A549 (cell line): ENCODE measurements around the gene RAB39B. TPM values are rescaled to one million over a fixed set of nuclear protein-coding genes. Genes with fewer than 3 reads are reported as not detected.

Experiments used
- ATAC-seq, 2 experiments: fragments of 200-7000 bp in 1 of 2; fragments of >200 bp in 1 of 2; cut with Nextera tagmentation in 1 of 2; cut with Tn5 transposase in 1 of 2; 3 replicates each; pipeline versions ENCODE4 v1.8.0 to v1.9.1; 2018 to 2020; ENCODE audit warnings: mild to moderate bottlenecking in 1 of 2, moderate library complexity in 1 of 2
- CTCF ChIA-PET: fragments of 300-600 bp; sonication (Branson Sonifier 250); formaldehyde crosslinking; extraction: SDS; loops from one replicate; lab custom pipeline; 2021; ENCODE audit warnings: antibody characterized with exemption, inconsistent platforms; lab: Yijun Ruan, JAX
- POLR2A ChIA-PET: fragments of 350-600 bp; formaldehyde crosslinking; extraction: SDS; loops from one replicate; lab custom pipeline; 2021; ENCODE audit warnings: antibody characterized with exemption, inconsistent platforms; lab: Yijun Ruan, JAX
- DNase-seq, 2 experiments: peaks; one replicate each; pipeline versions ENCODE4 v3.0.0 to v3.0.0-alpha.2; 2011 to 2016; ENCODE audit warnings: low read depth in 1 of 2, low spot score in 1 of 2
- FAIRE-seq: peaks from 2 replicates; lab custom pipeline; 2011; peaks lifted over from hg19 to GRCh38; lab: Jason Lieb, UNC
- H3K27ac ChIP-seq, 2 experiments: fragments of >200 bp; sonication (Bioruptor Twin); formaldehyde crosslinking; 3 replicates each; pipeline ENCODE4 v1.5.1; 2016 to 2017
- H3K4me1 ChIP-seq: fragments of >200 bp; sonication (Bioruptor Twin); formaldehyde crosslinking; 3 replicates; pipeline ENCODE4 v1.6.1; 2016
- H3K4me2 ChIP-seq: fragments of >200 bp; sonication (Bioruptor Twin); formaldehyde crosslinking; 3 replicates; pipeline ENCODE4 v1.6.1; 2016
- H3K4me3 ChIP-seq: fragments of >200 bp; sonication (Bioruptor Twin); formaldehyde crosslinking; 3 replicates; pipeline ENCODE4 v1.5.1; 2016
- H3K9me3 ChIP-seq: fragments of >200 bp; sonication (Bioruptor Twin); formaldehyde crosslinking; 3 replicates; pipeline ENCODE4 v1.6.1; 2016
- ATOH8 ChIP-seq: fragments of 250-450 bp; sonication (Bioruptor Pico); IDR thresholded peaks from 2 replicates; pipeline ENCODE4 v1.5.0; 2020; ENCODE audit warnings: low read depth, mild to moderate bottlenecking, moderate library complexity
- BHLHE40 ChIP-seq: IDR thresholded peaks from 2 replicates; pipeline ENCODE4 v1.6.1; 2012; ENCODE audit warnings: low read depth, low read length, inconsistent platforms
- CBX2 ChIP-seq: fragments of 200-600 bp; sonication (generic); IDR thresholded peaks from 2 replicates; pipeline ENCODE4 v1.6.1; 2016; ENCODE audit warnings: low read depth, mild to moderate bottlenecking, borderline replicate concordance
- CEBPB ChIP-seq, 2 experiments: fragments of >200 bp in 1 of 2; sonication (Bioruptor Twin) in 1 of 2; formaldehyde crosslinking in 1 of 2; IDR thresholded peaks; 2 replicates each; pipeline ENCODE4 v1.6.1; 2012 to 2016
- CHD4 ChIP-seq: fragments of 200-600 bp; sonication (generic); IDR thresholded peaks from 2 replicates; pipeline ENCODE4 v1.6.1; 2016; ENCODE audit warnings: antibody characterized with exemption, mild to moderate bottlenecking, borderline replicate concordance
- E2F6 ChIP-seq: IDR thresholded peaks from 2 replicates; pipeline ENCODE4 v1.6.1; 2012; ENCODE audit warnings: low read depth, borderline replicate concordance
- EHF ChIP-seq: fragments of 250-450 bp; sonication (Bioruptor Pico); IDR thresholded peaks from 2 replicates; pipeline ENCODE4 v1.5.0; 2020; ENCODE audit warnings: mild to moderate bottlenecking
- EHMT2 ChIP-seq: fragments of 200-600 bp; sonication (generic); IDR thresholded peaks from 2 replicates; pipeline ENCODE4 v1.6.1; 2016; ENCODE audit warnings: antibody characterized with exemption, low read depth, mild to moderate bottlenecking, moderate library complexity
- ELK1 ChIP-seq: fragments of 150-350 bp; IDR thresholded peaks from 2 replicates; pipeline ENCODE4 v1.6.1; 2014; ENCODE audit warnings: low read depth, mild to moderate bottlenecking, low read length
- ESRRA ChIP-seq: fragments of 150-350 bp; IDR thresholded peaks from 2 replicates; pipeline ENCODE4 v1.6.1; 2014; ENCODE audit warnings: mild to moderate bottlenecking, low read length, borderline replicate concordance
- FOSB ChIP-seq: fragments of 250-450 bp; sonication (Bioruptor Pico); IDR thresholded peaks from 2 replicates; pipeline ENCODE4 v1.5.0; 2020; ENCODE audit warnings: mild to moderate bottlenecking, moderate library complexity
- FOSL2 ChIP-seq, 2 experiments: fragments of 450-650 bp in 1 of 2; fragments of >200 bp in 1 of 2; sonication (Bioruptor Twin) in 1 of 2; formaldehyde crosslinking; IDR thresholded peaks; 2 replicates each; pipeline versions ENCODE4 v1.5.0 to v1.6.1; 2016 to 2020; ENCODE audit warnings: mild to moderate bottlenecking in 1 of 2, moderate library complexity in 1 of 2
- HDAC2 ChIP-seq: fragments of 200-600 bp; sonication (generic); IDR thresholded peaks from 2 replicates; pipeline ENCODE4 v1.6.1; 2016
- HEYL ChIP-seq: fragments of 250-450 bp; sonication (Bioruptor Pico); IDR thresholded peaks from 2 replicates; pipeline ENCODE4 v1.8.0; 2021; ENCODE audit warnings: mild to moderate bottlenecking, moderate library complexity
- HOXA7 ChIP-seq: fragments of 250-450 bp; sonication (Bioruptor Pico); IDR thresholded peaks from 2 replicates; pipeline ENCODE4 v1.5.0; 2020; ENCODE audit warnings: mild to moderate bottlenecking, moderate library complexity
- HOXB5 ChIP-seq: fragments of 250-450 bp; sonication (Bioruptor Pico); IDR thresholded peaks from 2 replicates; pipeline ENCODE4 v1.5.0; 2020; ENCODE audit warnings: mild to moderate bottlenecking, moderate library complexity
- JUN ChIP-seq, 2 experiments: fragments of >200 bp; sonication (Bioruptor Twin); formaldehyde crosslinking; IDR thresholded peaks; 2 replicates in 1 of 2; 3 replicates in 1 of 2; pipeline ENCODE4 v1.6.1; 2016 to 2017
- JUNB ChIP-seq: fragments of >200 bp; sonication (Bioruptor Twin); formaldehyde crosslinking; IDR thresholded peaks from 2 replicates; pipeline ENCODE4 v1.6.1; 2016
- KDM1A ChIP-seq: fragments of 200-600 bp; sonication (generic); IDR thresholded peaks from 2 replicates; pipeline ENCODE4 v1.6.1; 2016; ENCODE audit warnings: low read depth, mild to moderate bottlenecking
- KDM5A ChIP-seq: fragments of 200-600 bp; sonication (generic); IDR thresholded peaks from 2 replicates; pipeline ENCODE4 v1.6.1; 2016; ENCODE audit warnings: antibody characterized with exemption, mild to moderate bottlenecking
- MAZ ChIP-seq: fragments of 150-350 bp; IDR thresholded peaks from 2 replicates; pipeline ENCODE4 v1.6.1; 2014; ENCODE audit warnings: antibody characterized with exemption, low read depth, low read length, borderline replicate concordance
- NR3C1 ChIP-seq: fragments of >200 bp; sonication (Bioruptor Twin); formaldehyde crosslinking; IDR thresholded peaks from 3 replicates; pipeline ENCODE4 v1.6.1; 2017
- PHF8 ChIP-seq: fragments of 200-600 bp; sonication (generic); IDR thresholded peaks from 2 replicates; pipeline ENCODE4 v1.6.1; 2016; ENCODE audit warnings: low read depth, mild to moderate bottlenecking, antibody characterized with exemption, moderate library complexity, borderline replicate concordance
- POLR2A ChIP-seq: IDR thresholded peaks from 2 replicates; pipeline ENCODE4 v1.6.1; 2012; ENCODE audit warnings: mild to moderate bottlenecking, low read length
- RAD21 ChIP-seq, 2 experiments: fragments of >200 bp in 1 of 2; sonication (Bioruptor Twin) in 1 of 2; formaldehyde crosslinking in 1 of 2; IDR thresholded peaks in 1 of 2; conservative IDR thresholded peaks in 1 of 2; 2 replicates in 1 of 2; 3 replicates in 1 of 2; pipeline ENCODE4 v1.6.1; 2012 to 2018; ENCODE audit warnings: inconsistent platforms in 1 of 2
- RCOR1 ChIP-seq: fragments of 150-350 bp; IDR thresholded peaks from 2 replicates; pipeline ENCODE4 v1.6.1; 2014; ENCODE audit warnings: antibody characterized with exemption, low read length, low read depth
- SMC3 ChIP-seq: fragments of >200 bp; sonication (Bioruptor Twin); formaldehyde crosslinking; IDR thresholded peaks from 3 replicates; pipeline ENCODE4 v1.6.1; 2018; ENCODE audit warnings: inconsistent platforms
- ZC3H11A ChIP-seq: fragments of 450-650 bp; IDR thresholded peaks from 2 replicates; pipeline ENCODE4 v1.6.1; 2014; ENCODE audit warnings: antibody characterized with exemption, mild to moderate bottlenecking
- ZFP36 ChIP-seq: fragments of 450-650 bp; IDR thresholded peaks from 2 replicates; pipeline ENCODE4 v1.6.1; 2014; ENCODE audit warnings: borderline replicate concordance; ENCODE audit not compliant: partially characterized antibody
- WGBS: methylation state at CpG from one replicate; pipeline ENCODE4 v1.1.6; 2017; ENCODE audit errors: missing lambda C conversion rate; 5-methylcytosine and 5-hydroxymethylcytosine counted together
- polyA minus RNA-seq: library from RNA; depleted of rRNA, polyadenylated mRNA; stranded (reverse); fragments of >200 nt; gene quantifications from 2 replicates; pipeline ENCODE4 v1.2.3, GENCODE V29; 2011; rRNA and poly(A)+ RNA removed
- polyA plus RNA-seq, 4 experiments: library from polyadenylated mRNA; depleted of rRNA in 3 of 4; stranded (reverse); fragments of >200 nt; fragmentation: RNase III in 1 of 4; extraction: RNeasy Plus Mini Kit Qiagen cat#74134 plus additional on column Dnase treatment in 1 of 4; gene quantifications; 2 replicates in 3 of 4; 3 replicates in 1 of 4; pipeline ENCODE4 v1.2.3, GENCODE V29; 2011 to 2017
- TF ChIP-seq, protein P1 (sequence below): fragments of >200 bp; sonication (Bioruptor Twin); formaldehyde crosslinking; IDR thresholded peaks from 3 replicates; pipeline ENCODE4 v1.6.1; 2016
- TF ChIP-seq, protein P2 (sequence below): fragments of >200 bp; sonication (Bioruptor Twin); formaldehyde crosslinking; IDR thresholded peaks from 3 replicates; pipeline ENCODE4 v1.5.1; 2016

The RAB39B gene
- 4.1 and 4.4 TPM in 2 replicates for polyA plus RNA-seq (2011; rRNA removed)
- 0.33 and 0.41 TPM in 2 replicates for polyA plus RNA-seq (2012; cell fraction: cytosol; rRNA removed)
- polyA plus RNA-seq (2012; cell fraction: nucleus; rRNA removed), result 0.16 and 0.18 TPM in 2 replicates
- polyA plus RNA-seq (2017; fragmentation: RNase III; extraction: RNeasy Plus Mini Kit Qiagen cat#74134 plus additional on column Dnase treatment), result 0.57 to 0.71 TPM (median 0.59 TPM) in 3 replicates
- 1.8 and 1.9 TPM in 2 replicates for polyA minus RNA-seq

DNA sequence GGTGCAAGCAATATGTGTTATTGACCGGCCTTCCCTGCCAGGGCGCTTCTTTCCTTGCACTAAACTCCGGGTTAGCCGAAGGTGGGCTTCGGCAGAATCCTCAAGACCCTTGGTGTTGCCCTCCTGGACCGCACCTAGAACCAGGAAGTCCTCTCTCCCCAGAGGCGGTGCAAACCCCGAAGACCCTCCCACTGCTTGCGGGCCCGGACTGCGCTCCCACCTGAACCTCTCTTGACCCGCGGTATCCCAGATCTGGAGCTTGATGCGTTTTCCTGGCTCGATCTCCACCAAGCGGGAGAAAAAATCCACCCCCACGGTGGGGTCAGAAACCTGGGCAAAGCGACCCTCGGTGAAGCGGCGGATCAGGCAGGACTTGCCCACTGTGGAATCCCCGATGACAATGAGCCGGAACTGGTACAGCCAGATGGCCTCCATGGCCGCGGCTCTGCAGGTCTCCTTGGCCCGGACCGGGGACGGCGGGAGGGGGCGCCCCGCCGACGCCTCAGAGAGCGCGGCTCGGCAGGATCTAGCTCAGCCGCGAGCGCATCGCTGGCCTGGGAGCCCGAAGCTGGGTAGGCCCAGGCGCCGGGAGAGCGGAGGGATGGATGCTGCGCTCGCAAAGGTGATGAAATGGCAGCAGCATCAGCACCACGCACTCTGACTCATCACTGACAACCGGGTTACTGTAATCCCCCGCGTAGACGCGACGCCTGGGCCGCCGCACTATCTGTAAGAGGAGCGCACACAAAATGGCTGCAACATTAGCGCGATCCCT is at the start of gene RAB39B:
RAB39B (minus strand) TSS at position 638 of the 775 bp plus-strand sequence; CDS start at position 435, 203 bp downstream.
- peak; percentile 88 for FAIRE-seq
- Histone ChIP-seq H3K4me3 (peak within 1 kb of the TSS; percentile 55), H3K27ac (peak within 1 kb of the TSS; percentile 32 to 82; a peak in 5 of 6 replicates)

More for the DNA sequence above, at the start of gene RAB39B:
- 16% methylated on average over 20 of the region's 58 CpGs for WGBS
- Histone ChIP-seq H3K9me3 (no peaks in the 10 kb centered on the region), H3K4me1 (0 out of 3 replicates have a peak, but pooled peaks cover 3% of the 10 kb centered on the region), H3K4me2 (peak within 1 kb of the TSS; percentile 78)
- TF ChIP-seq ZFP36, result no peak
- TF ChIP-seq NR3C1, result no peak
- TF ChIP-seq CHD4, result no peak
- no peak for TF ChIP-seq EHMT2
- TF ChIP-seq ELK1, result no peak
- peak; percentile 21; the same call in 1 of the 2 replicates for TF ChIP-seq KDM5A
- TF ChIP-seq EHF, result no peak
- no peak for TF ChIP-seq HOXB5
- no peak for TF ChIP-seq ATOH8 (CRISPR knock-in tag)
- TF ChIP-seq RAD21 (conservative IDR thresholded peaks at IDR 0.05 in 1 of 2, IDR thresholded peaks at IDR 0.05 in 1 of 2), result peak in 1 of 2 experiments; percentile 1; a peak in 2 of 5 replicates
- TF ChIP-seq ESRRA, result no peak
- no peak for TF ChIP-seq MAZ
- TF ChIP-seq, protein P1, sequence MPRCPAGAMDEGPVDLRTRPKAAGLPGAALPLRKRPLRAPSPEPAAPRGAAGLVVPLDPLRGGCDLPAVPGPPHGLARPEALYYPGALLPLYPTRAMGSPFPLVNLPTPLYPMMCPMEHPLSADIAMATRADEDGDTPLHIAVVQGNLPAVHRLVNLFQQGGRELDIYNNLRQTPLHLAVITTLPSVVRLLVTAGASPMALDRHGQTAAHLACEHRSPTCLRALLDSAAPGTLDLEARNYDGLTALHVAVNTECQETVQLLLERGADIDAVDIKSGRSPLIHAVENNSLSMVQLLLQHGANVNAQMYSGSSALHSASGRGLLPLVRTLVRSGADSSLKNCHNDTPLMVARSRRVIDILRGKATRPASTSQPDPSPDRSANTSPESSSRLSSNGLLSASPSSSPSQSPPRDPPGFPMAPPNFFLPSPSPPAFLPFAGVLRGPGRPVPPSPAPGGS, result no peak
- TF ChIP-seq, protein P2, sequence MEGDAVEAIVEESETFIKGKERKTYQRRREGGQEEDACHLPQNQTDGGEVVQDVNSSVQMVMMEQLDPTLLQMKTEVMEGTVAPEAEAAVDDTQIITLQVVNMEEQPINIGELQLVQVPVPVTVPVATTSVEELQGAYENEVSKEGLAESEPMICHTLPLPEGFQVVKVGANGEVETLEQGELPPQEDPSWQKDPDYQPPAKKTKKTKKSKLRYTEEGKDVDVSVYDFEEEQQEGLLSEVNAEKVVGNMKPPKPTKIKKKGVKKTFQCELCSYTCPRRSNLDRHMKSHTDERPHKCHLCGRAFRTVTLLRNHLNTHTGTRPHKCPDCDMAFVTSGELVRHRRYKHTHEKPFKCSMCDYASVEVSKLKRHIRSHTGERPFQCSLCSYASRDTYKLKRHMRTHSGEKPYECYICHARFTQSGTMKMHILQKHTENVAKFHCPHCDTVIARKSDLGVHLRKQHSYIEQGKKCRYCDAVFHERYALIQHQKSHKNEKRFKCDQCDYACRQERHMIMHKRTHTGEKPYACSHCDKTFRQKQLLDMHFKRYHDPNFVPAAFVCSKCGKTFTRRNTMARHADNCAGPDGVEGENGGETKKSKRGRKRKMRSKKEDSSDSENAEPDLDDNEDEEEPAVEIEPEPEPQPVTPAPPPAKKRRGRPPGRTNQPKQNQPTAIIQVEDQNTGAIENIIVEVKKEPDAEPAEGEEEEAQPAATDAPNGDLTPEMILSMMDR, result peak; percentile 10; the same call in 1 of the 3 replicates
- TF ChIP-seq HOXA7 (CRISPR knock-in tag), result no peak
- no peak for TF ChIP-seq SMC3
- TF ChIP-seq POLR2A, result no peak
- TF ChIP-seq HDAC2, result peak; percentile 72; the same call in 1 of the 2 replicates
- peak; percentile 54; the same call in 1 of the 2 replicates for TF ChIP-seq E2F6
- TF ChIP-seq PHF8, result 0 out of 2 replicates have a peak, but pooled peaks have one; percentile 45
- TF ChIP-seq KDM1A, result peak; percentile 96; the same call in 1 of the 2 replicates
- TF ChIP-seq FOSB (CRISPR knock-in tag), result no peak
- TF ChIP-seq CBX2, result no peak
- TF ChIP-seq ZC3H11A, result no peak
- TF ChIP-seq JUN (IDR thresholded peaks at IDR 0.05), result peak in 1 of 2 experiments; percentile 49; a peak in 1 of 5 replicates
- no peak for TF ChIP-seq BHLHE40
- TF ChIP-seq FOSL2 (IDR thresholded peaks at IDR 0.05), result 0 out of 2 replicates have a peak, but pooled peaks have one; percentile 48
- peak; percentile 90 for TF ChIP-seq FOSL2 (CRISPR knock-in tag; IDR thresholded peaks at IDR 0.05)
- TF ChIP-seq CEBPB (IDR thresholded peaks at IDR 0.05), result peak in 1 of 2 experiments; percentile 54; a peak in 1 of 4 replicates
- peak; percentile 75; the same call in 1 of the 2 replicates for TF ChIP-seq RCOR1
- no peak for TF ChIP-seq HEYL (CRISPR knock-in tag)
- peak; percentile 23; the same call in 1 of the 2 replicates for TF ChIP-seq JUNB
- DNase-seq (peak; percentile 51 to 74), ATAC-seq (peak; percentile 99 to 100)
- CTCF ChIA-PET, result no interaction called here
- POLR2A ChIA-PET, result no interaction called here
